NCI-H128 (cell line): ENCODE data around the gene ATXN1.

ENCODE experiments used
- DNase-seq: peaks from one replicate; lab custom pipeline; 2025; ENCODE audit not compliant: unreplicated experiment; lab: John Stamatoyannopoulos, UW

Gene ATXN1

DNA sequence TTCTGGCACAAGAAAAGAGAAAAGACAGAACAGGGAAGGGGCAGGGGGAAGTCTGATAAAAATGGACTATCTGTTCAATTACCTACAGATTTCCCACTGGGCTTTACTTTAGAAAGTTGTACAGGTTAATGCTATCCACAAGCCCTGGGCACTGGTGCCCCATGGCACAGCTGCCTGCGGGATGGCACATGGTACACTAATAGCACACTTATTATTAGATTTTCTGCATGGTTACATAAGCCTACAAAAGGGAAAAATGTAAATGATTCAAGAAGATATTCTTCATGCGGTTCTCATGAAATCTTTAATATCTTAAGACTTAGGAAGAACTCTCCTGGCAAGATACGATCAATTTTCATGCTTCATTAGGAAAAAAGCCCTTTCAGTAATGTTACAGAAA, 385.4 kb downstream of the ATXN1 start:
- DNase-seq, result no peak

DNA sequence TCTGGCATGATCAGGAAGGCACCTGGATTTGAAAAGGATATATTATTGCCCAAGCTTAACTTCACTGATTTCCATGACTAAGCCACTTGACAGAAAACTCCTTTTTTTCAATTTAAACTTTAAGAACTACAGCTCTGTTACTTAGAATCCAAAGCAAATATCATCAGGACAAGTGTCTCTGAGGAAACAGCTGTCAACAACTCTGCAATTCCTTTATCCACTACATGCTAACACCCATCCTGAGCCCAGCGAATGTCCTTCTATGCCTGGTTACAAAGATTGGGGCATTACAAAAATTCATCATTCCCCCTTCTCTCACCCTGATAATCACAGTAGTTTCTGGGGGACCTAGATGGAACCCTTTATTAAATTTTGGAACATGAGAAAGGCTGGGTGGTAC, 386.1 kb downstream of the ATXN1 start:
- no peak for DNase-seq

DNA sequence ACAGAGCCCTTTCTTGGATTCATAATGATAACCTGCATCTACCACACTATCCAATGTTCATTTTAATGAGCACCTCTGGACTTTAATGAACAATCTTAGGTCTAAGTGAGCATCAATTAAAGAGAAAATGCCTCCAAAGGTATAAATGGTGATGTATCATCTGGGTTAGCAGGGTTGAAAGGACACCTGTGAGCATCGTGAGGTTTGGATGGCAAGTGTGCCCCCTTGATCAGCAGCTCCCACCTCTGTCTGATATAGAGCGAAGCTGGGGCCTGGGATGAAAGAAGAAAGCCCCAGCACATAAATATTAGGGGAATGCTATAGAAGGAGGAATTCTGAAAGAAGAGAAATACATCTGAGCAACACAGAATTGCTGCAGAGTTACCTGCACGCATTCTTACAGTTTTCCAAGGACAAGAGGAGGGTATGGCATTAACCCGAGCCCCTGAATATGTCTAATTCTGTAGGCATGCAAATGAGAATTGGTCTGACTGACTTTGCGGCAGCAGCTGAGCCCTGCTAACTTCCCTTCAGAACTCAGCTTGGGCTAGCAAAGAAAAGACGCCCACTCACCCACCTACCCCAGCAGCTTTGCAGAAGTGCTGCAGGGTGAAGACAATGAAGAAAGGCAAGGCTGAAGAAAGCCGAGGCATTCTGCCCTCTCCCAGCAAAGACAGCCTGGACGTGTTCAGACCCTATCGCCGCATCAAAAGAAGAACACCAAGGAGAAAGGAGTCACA, 386.6 kb downstream of the ATXN1 start:
- no peak for DNase-seq

DNA sequence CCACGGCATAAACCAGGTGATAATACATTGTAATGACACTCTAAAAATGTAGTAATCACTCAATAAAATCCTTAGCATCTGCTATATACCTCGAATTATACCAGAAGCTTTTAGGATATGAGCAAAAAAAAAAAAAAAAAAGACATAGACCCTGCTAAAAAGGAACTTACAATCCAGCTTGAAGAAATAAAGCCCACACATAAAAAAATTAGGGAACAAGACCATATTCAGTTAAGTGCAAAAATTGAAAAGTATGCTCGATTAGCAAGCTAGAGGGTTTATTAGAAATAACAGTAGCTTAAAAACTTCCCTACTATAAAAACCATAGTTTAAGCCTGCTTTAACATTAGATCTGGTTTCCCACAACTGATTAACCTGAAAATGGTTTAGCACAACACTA, 387.2 kb downstream of the ATXN1 start:
- DNase-seq, result no peak

- DNase-seq, result no peak
Measured at GRCh38 chr6:16372029-16372776, 389.1 kb downstream of the ATXN1 start.

- no peak for DNase-seq
Measured at GRCh38 chr6:16371401-16371800, 389.9 kb downstream of the ATXN1 start.

DNA sequence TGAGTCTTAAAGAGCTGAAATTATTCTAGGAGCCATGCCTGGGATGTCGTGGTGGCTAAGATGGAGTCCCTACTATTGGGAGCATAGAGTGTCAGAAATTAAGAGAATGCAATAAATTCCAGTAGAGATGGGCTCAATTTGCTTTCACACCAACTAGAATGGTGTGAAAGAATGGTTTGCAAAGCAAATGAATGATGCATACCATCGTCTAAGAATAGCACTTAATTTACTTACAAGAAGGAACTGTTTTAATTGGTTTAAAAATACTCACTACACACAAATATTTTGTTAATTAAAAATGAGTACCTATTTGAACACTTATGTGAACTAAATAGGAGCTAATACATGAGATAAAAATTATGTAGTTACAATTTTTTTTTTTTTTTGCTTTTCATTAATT, 390.3 kb downstream of the ATXN1 start:
- DNase-seq, result no peak

DNA sequence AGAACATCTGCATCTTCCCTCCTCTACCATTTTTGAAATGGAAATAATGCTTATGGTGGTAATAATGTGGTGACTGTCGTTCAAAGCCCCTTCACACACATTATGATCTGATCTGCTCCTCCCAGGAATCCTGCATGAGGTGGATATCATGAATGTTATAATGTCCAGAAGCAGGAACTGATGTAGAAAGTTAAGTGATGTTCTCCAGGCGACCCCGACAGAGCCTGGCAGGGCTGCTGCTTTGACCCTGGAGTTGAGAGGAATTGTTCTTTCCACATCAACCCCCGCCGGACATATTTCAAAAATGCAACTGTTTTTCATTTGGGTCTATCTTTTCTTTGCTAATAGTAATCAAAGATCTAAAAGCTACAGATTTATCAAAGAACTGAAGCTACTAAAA, 391.3 kb downstream of the ATXN1 start:
- DNase-seq, result no peak

GRCh38 chr6:16369140-16369745, 392.0 kb downstream of the ATXN1 start:
- DNase-seq, result no peak

GRCh38 chr6:16367571-16367970, 393.7 kb downstream of the ATXN1 start:
- no peak for DNase-seq

DNA sequence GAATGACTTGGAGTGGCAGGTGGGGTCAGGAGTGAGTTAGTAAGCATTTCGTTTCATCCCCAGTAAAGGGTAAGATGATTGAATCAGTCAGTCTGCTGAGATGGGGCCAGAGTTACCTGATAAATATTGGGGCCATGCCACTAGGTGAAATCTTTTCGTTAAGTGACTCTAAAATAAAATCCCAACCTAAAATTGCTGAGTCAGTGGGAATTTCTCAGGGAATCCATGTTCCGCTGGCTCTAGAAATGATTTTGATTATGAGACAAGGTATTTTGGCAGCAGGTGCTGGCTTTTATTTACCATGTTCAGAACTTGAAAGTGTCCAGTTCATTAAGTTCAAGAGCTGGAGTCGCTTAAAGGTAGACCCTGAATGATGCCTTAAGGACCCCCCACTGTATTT, 397.5 kb downstream of the ATXN1 start:
- DNase-seq, result no peak

DNA sequence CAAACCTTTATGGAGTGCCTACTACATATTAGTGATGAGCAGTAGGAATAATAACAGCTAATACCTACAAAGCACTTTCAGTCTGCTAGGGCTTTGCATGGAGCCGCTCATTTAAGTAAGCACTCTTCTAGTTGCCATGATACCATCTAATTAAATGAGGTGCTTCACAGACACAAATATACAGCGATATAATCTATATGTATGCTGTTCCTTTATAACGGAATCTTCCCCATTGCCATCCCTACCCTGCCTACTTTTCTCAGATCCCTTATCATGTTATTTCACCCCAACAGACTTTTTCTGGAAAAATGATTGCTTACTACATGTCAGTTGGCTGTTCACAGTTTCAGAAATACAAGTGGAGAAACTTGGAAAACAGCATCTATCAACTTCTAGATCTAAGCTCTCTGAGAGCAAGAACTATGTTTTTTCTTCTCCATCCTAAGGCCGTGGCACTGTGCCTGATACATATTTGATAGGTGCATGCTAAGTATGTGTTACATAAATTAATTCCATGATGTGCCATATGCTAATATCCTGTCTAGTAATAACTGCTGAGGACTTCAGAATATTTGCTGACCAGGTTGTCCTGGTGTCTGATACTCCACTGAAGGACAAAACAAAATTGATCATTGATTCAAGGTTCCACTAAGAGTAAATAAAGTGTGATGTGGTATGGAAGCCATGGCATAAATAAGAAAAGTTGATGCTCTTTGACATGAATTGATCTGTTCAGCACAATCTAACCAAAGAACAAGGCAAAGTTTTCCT, 398.3 kb downstream of the ATXN1 start:
- DNase-seq, result no peak

DNA sequence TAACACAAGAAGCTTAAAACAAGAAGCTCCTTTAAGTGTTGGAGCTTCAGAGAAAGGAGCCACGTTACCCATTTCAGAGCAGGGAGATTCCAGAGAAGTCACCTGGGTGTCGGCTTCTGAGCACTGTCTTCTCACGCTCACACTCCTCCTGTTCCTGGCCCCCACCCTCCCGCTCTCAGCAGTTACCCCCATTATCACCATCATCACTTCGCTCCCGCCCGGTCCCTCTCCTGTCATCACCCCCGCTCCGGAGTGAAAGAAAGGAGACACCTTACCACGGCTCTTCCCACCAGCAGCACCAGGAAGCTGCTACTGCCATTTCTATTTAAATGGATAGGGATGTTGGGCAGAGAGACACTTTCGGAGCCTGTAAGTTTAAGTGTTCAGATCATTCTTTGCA, 399.0 kb downstream of the ATXN1 start:
- DNase-seq, result no peak

- DNase-seq, result no peak
Measured at GRCh38 chr6:16361861-16362260, 399.4 kb downstream of the ATXN1 start.

GRCh38 chr6:16361121-16361520, 400.1 kb downstream of the ATXN1 start:
- DNase-seq, result no peak

DNA sequence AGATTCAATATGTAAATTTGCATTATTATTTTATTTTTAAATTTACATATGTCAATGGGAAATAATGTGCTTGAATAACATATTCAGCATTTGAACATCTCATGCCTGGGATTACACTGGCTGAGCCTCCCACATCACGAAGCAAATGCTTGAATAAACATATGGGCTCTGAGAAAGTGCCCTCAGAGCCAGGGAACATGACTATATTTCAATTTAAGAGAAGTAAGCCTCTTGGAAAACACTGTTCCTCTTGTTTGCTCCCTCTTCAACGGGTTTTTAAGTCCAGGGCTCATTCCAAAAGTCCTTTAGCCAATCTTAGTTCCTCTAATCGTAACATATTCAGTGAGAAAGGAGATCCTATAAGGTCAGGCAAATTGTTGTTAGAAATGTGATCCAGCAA, 400.9 kb downstream of the ATXN1 start:
- no peak for DNase-seq

GRCh38 chr6:16359563-16359962, 401.7 kb downstream of the ATXN1 start:
- no peak for DNase-seq

- no peak for DNase-seq
Measured at GRCh38 chr6:16358531-16359138, 402.6 kb downstream of the ATXN1 start.

GRCh38 chr6:16355699-16356446, 405.4 kb downstream of the ATXN1 start:
- no peak for DNase-seq

DNA sequence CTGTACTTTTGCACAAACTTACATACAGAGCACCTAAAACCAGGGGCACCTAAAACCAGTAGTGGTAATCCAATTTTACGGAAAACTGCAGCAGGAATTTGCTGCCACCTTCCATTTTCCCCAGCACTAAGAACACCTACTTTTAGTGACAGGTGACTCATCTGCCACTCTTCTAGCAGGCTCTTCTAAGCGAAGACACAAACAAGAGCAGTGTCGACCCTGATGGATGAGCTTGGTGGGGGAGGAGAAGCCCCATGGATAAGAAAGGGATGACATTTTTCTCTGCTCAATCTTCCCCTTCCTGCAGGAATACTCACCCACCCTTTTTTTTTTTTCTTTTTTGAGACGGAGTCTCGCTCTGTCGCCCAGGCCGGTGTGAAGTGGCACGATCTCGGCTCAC, 406.0 kb downstream of the ATXN1 start:
- DNase-seq, result no peak
